AG09319 (cell line): ENCODE results near the gene MELTF.
"Not testable (repeated sequence)": the region's sequence is repeated elsewhere in the genome, so short reads cannot be mapped to it uniquely, and the experiment has no call there.

Experiments
- DNase-seq: peaks from one replicate; pipeline ENCODE4 v3.0.0-alpha.2; 2010; ENCODE audit warnings: low read depth; ENCODE audit errors: extremely low read depth
- TF ChIP-seq, protein P1 (sequence below): IDR thresholded peaks from 2 replicates; pipeline ENCODE4 v1.5.1; 2011; ENCODE audit warnings: low read depth, mild to moderate bottlenecking, inconsistent platforms, low read length, moderate library complexity

MELTF gene

DNA sequence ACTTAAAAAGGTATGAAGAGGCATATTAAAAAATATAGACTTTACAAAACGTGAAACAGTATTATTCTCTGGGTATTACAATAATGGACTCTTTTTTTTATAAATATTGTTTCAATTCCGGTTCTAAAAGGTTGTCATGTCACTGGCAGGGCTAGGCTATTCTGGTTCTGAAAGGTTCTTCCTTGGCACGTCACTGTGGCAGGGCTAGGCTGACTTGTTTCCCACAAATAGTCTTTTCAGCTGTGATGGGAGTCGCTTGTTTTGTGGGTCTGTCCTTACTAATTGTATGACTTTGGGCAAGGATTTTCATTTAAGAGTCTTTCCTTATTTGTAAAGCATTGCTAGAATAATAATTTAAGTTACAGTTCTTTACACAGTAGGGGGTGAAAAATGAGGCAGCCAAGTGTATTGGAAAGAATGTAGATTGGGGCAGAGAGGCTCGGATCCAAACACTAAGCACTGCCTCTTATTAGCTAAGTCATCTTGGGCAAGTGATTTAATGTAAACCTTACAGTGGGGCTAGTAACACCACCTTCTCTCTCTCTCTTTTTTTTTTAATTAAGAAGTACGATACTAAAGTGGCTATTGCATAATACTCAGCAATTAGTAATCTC lies 12.4 kb upstream of the MELTF start:
- TF ChIP-seq, protein P1, sequence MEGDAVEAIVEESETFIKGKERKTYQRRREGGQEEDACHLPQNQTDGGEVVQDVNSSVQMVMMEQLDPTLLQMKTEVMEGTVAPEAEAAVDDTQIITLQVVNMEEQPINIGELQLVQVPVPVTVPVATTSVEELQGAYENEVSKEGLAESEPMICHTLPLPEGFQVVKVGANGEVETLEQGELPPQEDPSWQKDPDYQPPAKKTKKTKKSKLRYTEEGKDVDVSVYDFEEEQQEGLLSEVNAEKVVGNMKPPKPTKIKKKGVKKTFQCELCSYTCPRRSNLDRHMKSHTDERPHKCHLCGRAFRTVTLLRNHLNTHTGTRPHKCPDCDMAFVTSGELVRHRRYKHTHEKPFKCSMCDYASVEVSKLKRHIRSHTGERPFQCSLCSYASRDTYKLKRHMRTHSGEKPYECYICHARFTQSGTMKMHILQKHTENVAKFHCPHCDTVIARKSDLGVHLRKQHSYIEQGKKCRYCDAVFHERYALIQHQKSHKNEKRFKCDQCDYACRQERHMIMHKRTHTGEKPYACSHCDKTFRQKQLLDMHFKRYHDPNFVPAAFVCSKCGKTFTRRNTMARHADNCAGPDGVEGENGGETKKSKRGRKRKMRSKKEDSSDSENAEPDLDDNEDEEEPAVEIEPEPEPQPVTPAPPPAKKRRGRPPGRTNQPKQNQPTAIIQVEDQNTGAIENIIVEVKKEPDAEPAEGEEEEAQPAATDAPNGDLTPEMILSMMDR: no peak
- no peak for DNase-seq

DNA sequence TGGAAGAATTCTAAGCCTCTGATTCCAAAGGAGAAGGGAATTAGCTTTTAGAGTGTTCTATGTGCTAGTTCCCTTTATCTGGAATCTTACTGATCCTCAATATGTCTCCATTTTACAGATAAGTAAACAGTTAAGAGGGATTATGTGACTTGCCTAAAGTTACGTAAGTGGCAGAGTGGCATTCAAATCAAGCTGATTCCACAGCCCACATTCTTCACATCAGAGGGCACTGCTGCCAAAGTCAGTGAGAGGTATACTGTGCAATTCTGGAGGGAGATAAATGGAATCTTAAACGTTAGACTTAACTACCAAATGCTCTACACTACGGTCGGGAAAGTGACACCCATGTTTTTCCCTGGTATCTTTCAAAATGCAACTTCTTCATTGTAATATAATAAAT lies 11.0 kb upstream of the MELTF start:
- TF ChIP-seq, protein P1: no peak
- DNase-seq: no peak

DNA sequence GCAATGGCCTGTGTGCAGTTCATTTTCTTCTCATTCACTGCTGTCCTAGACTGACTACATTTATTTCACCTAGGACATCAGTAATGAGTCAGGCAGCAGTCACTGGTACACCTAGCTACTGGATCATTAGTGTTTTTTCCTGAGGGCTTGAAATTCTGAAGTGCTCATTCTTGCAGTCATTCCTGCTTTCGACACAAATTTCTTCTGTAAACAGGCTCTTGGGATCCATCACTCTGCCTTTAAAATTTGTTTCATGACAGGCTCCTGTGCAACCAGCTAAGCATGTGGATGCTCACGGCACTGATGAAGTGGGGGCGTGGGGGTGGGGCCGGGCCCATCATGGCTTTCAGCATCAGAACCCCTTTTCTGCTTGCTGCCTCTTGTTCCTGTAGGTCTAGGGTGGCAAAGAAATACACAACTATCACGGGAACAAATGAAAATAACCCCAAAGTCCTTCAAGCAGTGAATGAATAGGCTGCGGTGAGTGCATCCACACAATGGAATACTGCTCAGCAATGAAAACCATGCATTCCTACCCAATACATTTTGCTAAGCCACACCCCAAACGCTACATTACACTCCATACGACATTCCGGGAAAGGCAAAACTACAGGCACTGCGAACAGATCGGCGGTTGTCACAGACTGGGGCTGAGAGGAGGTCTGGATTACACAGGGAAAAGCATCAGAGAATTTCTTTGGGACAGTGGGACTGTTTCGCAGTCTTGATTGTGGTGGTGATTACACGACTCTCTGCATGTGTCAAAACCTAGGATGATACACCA lies 9.3 kb upstream of the MELTF start:
- TF ChIP-seq, protein P1: no peak
- no peak for DNase-seq

DNA sequence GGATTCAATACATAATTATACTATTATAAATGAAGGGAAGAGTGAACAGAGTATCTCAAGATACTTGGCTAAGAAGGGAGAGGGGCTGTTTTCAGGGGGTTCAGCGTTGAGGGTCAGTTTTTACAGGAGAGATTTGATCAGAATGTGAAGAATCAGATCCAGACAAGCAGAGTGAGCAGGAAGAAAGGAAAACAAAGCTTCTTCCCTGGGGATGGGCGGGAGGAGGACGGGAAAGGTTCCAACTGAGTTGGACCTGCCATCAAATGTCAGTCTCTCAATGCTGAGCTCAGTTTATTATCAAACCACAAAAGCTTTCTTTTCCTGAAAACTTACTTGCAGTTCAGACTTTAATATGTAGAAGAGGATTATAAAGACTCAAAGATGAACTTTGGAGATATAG lies 6.0 kb upstream of the MELTF start:
- TF ChIP-seq, protein P1: no peak
- DNase-seq: no peak

DNA sequence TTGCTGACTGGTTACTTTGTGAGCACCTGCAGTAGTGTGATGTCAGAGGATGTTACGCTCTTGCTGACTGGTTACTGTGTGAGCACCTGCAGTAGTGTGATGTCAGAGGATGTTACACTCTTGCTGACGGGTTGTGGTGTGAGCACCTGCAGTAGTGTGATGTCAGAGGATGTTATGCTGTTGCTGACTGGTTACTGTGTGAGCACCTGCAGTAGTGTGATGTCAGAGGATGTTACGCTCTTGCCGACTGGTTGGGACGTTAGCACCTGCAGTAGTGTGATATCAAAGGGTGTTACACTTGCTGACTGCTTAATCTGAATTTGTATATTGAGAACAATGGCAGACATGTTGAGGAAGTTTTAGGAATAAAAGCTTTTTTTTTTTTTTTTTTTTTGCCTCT lies 5.2 kb upstream of the MELTF start:
- not testable (repeated sequence) for DNase-seq

DNA sequence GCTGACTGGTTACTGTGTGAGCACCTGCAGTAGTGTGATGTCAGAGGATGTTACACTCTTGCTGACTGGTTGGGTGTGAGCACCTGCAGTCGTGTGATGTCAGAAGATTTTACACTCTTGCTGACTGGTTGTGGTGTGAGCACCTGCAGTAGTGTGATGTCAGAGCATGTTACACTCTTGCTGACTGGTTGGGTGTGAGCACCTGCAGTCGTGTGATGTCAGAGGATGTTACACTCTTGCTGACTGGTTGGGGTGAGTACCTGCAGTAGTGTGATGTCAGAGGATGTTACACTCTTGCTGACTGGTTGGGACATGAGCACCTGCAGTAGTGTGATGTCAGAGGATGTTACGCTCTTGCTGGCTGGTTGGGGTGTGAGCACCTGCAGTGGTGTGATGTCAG lies 4.1 kb upstream of the MELTF start:
- DNase-seq: not testable (repeated sequence)

DNA sequence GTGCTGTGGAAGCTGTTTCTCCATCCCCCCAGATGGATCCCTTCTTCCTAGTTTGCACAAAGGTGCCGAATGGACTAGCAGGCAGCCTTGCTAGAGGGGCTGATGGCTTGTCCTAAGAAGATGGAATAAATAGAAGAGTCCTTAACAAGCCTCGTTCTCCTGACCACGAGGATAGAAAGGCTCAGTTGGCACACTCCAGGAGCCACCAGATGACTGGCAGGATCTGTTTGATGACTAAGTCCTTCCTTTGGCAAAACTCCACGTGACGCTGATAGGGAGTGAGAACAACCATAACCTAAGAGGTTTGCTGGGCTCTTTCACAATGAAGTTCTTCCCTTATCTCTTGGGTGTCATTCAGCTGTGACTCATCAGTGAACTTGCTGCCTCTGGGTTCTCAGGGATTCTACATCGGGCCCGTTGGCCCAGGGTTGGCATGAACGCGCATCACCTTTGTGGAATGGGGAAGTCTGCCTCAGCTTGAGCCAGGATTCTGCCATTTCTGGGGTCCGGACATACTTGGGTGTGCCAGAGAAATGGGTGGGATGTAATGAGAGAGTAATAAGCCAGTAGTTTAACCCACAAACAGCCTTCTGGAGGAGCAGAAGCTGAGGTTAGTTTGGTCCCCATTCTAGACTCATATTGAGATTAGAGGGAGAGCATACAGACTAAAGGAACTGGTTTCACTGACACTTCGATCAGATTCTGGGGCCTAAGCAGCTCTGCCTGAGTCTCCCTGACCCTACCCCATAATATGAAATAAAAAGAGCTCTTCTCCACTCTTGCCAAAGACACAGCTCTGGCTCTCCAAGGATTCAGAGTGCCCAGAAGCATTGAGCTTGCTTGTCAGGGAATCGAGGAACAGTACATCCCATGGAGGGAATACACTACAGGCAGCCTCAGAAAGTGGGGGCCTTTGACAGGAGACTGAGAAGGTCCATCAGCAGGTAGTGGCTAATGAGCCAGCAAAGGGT lies 2.0 kb upstream of the MELTF start:
- peak; percentile 95 for DNase-seq
- TF ChIP-seq, protein P1: no peak
